Measurements from ENCODE around the gene PCSK6.

Gene PCSK6

DNA sequence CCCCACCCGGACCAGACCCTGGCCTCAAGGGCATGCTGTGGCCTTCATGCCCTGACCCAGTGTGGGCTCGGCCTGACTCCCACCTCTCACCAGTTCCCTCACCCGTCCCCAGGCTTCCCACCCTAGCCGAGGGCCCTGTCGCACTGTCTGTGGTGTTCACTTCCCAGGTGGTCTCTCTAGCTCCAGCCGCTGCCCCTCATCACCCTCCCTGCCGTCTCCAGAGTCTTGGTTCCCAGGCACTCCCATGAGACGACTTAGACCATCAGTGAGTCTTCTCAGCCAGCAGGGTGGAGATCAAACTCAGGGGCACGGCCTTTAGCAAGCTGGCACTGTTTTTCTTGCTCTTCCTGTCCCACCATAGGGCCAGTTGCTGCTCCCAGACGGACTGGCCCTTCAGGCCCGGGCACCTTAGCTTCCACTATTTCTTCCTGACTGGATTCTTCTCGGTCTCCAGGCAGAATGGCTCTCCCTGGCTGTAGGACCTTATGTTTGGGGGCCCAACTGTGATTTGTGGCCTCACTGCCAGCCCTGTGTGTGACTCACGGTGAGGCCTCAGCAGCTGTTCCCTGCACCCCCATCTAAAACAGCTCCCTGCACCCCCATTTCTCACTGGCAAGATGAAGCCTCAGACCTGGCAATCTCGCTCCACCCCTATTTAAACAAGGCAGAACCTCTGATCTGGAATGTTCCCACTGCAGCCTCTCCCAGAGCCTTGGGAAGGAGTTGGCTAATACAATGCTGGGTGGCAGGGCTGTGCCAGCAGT is 9.4 kb upstream of the PCSK6 start:
- no peak for DNase-seq

DNA sequence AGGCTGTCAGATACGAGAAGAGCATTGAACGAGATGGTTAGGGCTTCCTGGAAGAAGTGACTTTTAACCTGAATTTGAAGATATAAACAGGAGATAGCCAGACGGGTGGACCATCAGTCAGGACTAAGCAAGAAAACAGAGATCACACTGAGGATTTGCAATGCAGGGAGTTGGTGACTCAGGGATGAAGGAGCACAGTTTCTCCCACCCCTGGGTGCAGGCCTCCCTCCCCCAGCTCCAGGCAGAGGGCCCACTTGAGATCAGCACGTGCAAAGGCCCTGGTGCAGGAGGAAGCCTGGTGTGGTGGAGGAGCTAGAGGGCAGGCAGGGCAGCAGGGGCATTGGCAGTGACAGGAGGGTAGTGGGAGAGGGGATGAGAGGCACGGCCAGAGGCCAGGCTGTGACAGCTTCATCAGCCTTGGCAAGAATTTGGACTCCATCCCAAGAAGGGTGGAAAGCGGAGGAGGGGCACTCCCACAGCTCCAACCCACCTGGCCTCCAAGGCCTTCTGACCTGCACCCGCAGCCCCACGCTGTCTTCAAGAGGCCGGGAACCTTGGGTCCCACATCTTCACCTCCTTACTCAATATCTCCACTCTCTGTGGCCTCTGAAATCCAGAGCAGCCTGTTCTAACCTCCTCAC is 8.7 kb upstream of the PCSK6 start:
- no peak for DNase-seq

DNA sequence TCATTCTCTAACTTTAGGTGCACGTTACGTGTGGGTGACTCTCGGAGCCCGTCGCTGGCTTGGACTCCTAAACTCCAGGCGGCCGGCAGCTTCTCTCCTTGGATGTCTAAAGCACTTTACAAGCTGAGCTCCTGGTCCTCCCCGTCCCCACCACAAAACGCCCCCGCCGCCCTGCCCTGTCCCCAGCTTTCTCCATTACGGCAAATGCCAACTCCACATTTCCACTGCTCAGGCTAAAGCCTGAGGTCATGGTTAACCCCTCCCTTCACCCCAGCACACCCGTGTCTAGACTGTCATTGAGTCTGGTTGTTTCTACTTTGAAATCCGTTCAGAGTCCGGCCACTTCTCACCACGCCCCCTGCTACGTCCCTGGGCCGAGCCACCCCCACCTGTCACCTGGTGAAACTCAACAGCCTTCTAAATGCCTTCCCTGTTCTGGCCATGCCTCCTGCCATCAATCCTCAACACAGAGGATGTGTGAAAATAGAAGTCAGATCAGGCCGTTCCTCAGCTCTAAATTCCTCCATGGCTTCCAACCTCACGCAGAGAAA is 8.1 kb upstream of the PCSK6 start:
- no peak for DNase-seq

DNA sequence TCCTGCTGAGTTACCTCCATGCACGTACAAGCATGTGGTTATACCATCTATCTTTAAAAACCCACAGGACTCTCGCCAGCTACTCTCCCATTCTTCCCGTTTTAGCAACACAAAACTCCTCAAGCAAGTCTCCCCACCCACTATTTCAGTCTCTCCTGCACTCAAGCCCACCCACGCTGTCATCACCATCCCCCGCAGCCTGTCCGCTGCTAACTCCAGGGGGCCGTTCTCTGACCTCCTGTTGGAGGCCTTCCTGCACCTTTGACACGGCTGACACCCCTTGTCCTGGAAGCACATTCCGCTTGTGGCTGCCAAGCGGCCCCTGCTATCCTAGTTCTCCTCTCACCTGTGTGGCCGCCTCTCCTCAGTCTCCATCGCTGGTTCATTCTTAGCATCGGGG is 7.5 kb upstream of the PCSK6 start:
- DNase-seq = no peak

DNA sequence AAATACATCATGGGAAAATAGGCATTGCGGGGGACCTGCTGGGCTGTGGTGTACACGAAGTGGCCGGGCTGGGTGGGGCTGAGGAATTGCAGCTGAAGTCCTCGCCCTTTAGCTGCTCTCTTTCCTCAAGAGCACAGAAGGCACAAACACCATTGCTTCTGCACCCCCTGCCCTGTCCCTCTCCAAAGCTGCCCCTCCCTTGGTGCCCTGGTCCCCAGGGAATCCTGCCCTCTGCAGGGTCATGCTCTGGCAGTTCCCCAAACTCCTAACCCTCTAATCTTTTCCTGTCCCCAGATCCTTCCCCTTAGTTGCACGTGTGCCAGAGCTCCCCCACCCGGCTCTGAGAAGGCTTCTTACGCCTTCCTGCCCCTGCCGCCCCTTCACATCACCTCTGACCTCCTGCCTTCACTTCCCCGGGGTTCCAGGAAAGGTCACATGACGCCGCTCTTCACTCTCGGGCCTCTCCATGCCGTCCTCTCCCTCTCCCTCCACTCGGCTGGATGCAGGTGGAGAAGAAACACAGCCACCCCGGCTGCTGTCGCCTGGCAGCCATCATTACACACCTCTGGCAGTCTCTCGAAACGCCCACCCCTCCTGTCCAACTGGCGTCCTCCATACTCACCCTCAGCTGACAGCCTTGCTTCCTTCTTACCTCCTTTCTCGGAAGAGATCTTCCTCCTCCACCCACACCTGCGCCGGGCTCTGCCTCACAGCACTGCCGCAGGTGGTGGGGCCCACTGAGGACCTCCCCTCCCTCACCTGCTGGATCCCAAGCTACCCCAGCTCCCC is 6.9 kb upstream of the PCSK6 start:
- DNase-seq = no peak

DNA sequence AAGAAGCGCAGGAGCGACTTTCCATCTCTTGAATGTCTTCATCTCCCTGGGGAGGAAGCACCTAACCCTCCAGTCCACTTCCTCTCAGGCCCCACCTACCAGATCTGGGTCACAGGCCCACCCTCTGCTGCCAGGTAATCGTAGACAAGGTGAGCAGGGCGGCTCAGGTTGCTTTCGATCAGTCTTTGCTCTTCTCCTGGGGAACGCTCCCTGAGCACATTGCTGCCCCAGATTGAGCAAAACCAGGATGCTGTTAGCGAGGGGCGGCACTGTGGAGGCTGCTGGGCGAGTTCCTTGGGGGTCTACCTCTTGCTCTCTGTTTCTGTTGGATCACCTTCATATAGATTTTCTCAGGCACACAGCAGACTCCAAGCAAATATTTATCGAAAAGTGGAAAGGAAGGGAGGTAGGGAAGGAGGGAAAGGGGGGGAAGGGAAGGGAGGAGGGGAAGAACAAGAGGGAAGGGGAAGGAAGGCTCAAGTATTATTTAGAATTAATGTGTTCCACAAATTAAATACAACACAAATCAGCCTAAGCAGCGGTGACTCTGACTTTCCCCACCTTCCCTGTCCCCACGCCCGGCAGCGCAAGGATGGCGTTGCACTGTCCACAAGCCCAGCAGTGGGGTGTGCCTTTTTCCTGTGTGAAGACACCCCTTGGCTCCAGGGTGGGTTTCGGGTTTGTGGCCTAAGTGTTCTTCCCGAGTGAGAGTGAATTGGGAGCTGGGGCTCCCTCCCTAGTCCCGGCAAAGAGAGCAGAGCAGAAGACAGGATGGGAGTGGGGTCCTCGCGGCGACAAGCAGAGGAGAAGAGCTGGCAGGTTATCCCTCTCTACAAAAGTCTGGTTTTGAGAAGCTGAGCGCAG is 6.1 kb upstream of the PCSK6 start:
- no peak for DNase-seq

DNA sequence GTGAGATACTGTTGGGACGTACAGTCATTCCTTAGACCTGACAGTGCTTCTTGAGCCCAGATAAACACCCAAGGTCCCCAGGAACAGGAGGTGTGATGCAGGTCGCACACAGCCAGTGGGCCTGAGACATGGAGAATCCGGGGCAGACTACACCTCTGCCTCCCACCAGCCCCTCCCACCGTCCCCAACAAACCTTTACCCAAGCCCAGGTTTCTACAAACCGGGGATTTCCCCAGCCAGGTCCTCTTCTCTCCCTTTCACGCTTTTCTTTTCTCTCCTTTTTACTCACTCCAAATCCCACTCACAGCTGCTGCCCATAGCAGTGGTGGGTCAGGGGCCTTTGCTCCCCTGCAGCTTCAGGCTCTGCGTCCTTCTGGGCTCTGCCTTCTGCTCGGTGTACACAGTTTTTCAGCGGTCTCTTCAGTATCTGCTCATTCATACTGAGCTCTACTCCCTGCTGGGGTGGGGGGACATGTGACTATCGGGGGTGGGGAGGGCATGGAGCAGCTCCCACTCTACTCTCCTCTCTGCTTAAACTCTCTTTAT is 4.8 kb upstream of the PCSK6 start:
- DNase-seq = no peak

DNA sequence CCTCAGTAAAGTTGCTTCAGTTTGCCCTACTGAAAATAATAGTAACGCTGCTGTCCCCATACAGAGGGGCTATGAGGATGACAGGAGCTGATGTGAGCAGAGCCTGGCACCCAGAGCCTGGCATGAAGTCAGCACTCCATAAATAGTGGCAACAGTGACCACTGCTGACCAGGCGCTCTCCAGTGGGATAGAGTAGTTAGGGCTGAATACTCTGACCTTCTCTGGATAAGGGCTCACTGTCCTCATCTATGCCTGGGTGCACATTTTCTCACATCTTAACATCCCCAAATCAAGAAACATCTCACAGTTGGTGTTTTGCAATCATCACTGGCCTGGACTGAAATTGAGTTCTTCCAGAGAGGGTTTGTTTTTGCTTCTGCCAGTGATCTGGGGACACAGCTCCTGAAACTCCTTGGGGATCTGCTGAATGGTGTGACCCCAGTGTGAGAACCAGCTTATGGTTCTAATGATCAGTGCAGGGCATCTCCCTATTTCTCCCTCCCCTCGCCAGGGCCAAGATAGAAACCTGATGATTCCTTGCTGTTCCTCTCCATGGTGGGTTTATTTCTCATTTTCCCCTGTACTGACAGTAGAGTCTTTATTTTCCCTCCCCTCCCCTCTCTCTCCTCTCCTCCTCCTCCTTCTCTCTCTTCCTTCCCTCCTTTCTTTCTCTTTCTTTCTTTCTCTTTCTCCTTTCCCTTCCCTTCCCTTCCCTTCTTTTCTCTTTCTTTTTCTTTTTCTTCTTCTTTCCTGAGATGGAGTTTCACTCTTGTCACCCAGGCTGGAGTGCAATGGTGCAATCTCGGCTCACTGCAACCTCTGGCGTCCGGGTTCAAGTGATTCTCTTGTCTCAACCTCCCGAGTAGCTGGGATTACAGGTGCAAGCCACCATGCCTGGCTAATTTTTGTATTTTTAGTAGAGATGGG is 3.5 kb upstream of the PCSK6 start:
- DNase-seq = no peak

DNA sequence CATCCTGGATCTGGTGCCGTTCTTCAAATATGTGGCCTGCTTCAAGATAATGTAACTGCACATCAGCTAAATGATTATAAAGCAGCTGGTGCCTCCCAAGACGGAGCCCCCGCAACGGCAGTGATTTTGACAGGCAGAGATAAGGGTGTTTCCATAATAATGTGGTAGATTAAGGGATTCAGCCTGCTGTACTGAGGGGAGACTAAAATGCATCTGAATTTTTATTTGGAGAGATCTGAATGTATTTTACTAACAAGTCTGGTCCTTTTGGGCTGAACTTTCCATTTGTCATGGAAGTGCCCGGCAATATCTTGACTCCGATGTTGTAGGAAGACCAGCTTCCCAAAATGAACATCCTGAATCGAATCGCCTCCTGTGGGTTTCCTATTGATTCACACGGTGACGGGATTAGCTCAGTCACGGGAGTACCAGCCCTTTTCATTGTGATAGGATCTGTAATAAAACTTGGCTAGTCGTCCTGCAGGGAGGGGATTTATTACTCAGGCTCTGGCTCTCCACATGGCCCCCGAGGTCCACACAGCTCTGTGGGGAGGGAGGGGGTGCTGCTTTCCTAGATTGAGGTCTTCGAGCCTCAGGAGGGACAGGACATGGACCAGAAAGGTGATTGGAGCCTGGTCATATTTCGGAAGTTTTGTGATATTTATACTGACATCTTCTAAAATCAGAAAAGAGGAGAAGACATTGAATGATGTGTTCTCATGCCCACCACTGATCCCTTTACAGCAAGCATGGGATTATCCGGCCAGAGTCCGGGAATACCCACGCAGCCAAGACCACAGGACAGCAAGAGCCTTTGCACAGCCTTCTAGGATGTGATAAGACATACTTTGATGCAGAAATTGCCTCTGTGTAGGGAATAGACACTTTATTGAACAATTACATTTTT is 2.5 kb upstream of the PCSK6 start:
- no peak for DNase-seq

DNA sequence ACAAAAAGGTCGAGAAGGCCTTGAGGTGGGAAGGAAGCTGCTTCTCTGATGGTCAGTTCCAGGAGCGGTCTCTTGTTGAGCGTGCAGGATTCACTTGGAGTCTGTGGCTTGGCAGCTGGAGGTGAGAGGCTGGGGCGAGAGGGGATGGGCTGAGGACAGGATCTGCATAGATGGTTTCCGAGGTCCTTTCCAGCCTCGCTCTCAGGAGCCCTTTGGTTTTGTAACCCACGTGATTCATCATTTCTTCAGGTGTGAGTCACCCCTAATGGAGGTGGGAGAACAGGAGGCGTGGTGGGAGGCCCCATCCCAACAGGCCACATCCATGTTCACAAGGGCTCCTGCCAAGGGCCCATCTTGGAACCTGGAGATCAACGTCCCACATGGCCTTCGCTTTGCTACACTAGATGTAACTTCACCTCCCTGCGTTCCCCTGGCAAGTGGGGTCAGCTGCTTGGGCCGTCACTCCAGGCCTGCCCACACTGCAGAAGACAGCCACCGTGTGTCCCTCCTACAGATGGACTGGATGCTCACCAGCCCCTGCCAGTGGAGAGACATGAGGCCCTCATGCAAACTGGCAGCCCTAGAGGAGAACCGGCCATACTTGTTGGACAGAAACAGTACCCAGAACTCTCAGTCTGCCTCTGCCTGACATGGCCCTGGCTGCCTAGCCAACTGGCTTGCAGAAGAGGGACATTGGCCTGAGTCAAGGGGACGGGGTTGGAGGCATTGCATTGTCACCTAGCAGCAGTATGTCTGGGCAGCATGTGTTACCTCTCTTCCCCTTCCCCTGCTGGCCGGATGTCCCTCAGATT is 1.6 kb upstream of the PCSK6 start:
- no peak for DNase-seq

DNA sequence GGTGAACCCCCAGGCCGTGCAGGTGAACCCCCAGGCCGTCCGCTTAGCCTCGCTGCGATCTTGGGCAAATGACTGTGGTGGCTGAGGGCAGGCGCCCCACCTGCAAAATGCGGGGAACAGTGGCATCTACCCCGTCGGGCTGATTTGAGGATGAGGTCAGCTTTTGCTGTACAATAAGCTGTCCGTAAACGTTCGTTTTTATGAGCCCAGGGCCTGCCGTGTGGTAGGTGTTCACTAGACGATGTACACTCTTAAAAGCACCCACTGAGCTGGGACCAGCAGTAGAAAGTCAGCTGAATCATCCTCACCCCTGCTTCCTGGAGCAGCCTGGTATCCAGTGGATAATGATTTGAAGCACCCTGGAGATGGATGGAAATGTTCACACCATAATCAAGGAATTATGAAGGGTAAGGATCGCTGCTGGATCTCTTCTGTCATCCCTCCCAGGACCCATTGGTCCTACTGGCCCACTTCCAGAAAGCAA is 943 bp upstream of the PCSK6 start:
- DNase-seq = no peak

DNA sequence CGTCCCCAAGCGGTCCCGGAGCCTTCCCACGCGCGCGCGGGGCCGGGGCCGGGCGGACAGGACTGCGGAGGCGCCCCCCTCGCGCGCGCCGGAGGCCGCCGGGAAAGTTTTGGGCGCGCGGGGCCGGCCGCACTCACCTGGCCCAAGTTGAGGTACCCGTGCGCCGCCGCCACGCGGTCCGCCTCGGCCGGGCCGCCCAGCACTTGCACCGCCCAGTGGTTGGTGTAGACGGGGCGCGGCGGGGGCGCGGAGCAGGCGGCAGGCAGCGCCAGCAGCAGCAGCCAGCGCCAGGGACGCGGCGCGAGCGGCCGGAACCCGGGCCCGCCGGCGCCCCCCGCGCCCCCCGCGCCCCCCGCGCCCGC is 289 bp downstream of the PCSK6 start:
- DNase-seq = no peak

DNA sequence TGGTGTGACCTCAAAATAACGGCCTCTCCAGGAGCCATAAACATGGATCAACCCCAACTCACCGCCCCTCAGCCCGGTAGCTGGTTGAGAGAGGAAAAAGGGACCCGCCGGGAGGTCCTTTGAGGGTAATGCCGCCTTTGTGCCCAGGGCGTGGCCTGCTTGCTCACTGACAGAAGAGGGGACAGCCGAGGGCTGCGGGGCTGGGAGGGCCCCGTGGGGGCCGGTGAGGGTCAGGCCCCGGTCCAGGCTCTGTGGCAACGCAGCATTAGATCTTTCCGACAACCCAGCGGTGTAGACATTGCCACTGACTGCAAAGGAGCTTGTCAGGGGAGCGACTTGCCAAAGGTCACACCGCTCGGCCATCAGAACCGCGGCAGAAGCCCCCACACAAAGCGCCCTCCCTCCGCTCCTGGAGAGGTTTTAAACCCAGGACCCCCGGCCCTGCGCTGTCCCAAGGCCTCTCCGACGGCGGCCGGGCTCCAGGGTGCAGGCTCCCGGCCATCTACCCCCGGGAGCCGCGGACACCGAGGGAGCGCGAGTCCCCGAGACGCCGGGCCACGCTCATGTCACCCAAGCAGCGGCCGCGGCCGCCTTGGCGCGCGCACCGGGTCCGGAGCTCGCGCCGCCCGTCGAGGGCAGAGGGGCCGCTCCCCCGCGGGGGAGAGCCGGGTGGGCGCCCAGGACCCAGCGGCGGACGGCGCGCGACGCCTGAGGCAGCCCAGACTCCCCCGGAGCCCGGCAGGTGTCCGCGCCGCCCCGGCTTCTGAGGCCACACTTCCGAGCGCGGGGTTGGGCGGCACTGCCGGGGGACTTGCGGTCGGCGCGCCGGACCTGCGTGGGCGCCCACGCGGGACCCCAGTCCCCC is 975 bp downstream of the PCSK6 start:
- DNase-seq = no peak

DNA sequence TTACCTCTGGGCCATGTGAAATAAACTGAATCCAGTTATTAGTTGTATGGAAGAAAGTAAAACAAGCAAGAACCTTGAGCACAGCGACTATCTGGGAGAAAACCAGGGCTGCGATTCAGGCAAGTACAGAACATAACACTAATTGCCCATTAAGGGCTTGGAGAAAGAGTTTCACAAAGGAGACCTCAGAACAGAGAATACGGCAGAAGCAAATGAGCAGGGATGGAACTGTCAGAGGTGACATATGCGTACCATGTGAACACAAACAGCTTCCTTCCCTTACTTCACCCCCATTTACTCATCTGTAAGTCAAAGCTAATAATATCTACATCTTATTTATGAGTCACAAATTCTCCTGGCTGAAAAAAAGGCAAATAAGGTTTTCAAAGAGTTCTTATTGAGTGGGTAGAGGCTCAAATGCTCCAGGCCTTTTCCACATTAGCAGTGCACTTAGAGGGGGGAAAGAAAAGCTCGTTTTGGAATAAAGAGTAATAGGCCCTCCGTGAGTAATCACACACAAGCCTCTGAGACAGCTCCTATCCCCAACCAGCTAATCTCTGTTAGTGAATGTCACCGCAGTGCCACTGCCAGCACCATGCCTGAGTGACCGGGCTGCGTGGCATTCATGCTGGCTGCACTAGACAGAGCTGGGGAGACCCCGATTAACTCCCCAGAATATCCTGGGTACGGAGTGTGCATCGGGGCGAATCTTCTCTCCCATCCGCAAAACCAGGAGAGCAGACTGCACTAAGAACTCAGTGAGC is 2.6 kb downstream of the PCSK6 start:
- DNase-seq = no peak

DNA sequence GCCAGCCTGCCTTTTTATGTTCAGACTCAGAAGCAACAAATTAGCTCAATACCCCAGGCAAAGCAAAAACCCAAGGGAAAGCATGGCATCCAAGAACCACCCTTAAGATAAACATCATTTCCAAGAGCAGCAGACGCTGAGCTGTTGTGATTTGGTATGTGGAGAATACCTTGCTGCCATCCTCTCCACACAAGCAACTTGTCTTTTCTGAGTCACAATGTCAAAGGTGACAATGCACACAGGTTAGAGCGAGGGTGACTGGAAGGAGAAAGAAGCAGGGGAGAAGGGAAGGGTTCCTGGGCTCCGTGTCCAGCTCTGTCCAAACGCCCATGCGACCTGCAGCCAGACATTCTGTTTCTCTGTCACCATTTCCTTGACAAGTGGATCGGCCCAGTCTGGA is 6.0 kb downstream of the PCSK6 start:
- no peak for DNase-seq

DNA sequence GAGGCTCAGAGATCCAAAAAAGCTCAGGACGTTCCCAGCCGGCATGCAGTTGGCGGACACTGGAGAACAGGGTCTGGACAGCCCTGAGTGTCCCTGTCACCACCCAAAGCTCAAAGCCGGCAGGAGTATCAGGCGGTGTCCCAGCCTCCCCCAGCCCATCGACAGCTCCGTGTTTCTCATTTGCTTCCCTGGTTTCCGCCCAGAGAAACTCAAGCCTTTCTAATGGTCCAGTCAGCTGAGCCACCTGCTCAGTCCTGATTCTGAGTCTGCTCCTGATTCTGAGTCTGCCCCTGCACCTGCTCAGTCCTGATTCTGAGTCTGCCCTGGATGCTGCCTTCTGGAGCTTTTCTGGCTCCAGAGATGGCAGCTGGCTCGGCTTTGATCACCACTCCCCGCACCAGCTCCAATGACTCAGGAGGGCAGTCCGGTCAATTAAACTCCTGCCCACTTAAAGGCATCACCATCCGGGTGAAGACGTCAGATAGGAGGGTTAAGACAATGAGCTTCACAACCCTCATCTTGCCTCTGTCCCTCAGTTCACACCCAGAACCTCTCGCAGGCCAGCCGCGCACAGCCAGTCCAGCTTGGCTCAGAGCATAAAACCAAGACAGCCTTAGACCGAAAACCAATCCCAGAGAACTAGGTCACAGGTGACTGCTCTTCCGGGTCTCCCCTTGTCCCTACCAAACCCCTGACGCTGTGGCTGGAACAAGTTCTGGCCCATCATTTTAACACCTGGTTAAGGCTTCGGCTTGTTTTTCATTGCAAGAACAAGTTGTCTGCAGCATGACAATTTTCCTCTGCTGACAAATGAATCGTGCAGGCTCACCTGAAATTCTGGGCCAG is 6.8 kb downstream of the PCSK6 start:
- DNase-seq = no peak
